Measurements from ENCODE around the gene CHMP1A.

CHMP1A gene

DNA sequence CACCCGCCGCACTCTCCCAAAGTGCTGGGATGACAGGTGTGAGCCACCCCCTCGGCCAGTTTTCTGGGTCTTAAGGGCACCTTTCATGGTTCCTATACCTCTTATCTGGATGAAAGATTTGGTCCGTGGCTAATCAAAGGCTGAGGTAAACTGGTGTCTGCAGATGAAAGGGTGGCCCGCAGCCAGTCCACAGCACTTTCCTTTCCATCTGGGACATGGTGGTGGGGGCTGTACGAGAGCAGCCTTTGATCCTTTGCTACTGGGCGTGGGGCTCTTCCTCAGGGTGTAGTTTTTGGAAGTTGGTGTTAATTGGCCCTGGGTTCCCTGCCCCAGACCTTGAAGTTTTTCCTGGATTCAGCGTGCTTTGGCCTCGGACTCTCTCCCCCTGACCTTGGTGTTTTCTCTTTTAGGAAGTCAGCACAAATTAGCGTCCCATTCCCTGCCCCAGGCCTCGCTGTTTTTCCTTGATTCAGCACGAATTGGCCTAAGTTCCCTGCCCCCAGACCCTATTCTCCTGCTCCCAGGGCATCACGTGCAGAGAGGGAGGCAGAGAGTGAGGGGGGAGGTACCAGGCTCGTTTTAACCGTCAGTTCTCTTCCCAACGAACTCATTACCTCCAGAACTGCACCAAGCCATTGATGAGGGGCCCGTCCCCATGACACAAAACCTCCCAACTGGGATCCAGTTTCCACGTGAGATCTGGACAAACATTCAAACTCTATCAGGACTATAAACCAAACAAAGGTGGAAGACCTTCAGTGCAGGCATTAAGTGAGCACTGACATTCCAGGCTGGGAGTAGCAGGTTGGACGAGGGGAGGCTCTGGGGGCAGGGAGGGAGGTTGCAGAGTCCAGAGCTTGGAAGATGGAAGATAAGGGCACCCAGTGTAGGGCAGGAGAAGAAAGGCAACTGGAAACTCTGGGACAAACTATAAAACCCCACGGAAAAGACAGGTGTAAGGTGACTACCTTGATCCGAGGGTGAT lies 32.4 kb downstream of the CHMP1A start:
- DNase-seq (ENCODE audit: low read depth, low spot score): no peak

DNA sequence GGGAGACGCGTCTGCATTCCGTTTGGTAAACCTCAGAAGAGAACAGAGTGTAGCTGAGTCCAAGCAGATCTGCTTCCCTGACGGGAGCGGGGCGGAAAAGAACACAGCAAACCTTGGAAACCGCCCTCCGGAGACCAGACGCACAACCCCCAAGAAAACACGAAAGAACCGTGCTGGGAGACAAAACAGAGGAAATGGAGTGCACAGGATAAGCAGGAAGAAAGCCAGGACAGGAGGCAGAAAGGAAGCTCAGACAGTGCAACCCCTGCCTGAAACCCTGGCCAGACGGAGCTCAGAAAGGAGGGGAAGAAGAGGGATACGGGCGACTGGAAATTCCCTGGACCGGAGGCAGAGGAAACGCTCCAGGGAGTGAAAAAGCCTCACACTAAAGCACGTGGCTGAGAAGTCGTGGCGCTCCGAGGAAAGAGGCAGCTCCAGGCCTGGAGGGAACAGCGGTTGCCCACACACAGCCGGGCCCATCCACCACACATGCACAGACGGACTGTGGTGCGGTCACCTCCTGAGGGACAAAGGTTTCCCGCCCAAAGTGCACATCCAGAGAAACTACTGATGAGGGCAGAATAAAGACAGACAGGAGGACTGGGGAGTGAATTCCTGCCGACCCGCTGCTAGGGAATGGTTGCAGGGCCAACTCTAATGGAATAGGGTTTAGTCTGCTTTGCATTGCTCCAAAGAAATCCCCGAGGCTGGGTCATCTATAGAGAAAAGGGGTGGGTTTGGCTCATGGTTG lies 33.8 kb downstream of the CHMP1A start:
- DNase-seq (ENCODE audit: low read depth, low spot score): no peak

DNA sequence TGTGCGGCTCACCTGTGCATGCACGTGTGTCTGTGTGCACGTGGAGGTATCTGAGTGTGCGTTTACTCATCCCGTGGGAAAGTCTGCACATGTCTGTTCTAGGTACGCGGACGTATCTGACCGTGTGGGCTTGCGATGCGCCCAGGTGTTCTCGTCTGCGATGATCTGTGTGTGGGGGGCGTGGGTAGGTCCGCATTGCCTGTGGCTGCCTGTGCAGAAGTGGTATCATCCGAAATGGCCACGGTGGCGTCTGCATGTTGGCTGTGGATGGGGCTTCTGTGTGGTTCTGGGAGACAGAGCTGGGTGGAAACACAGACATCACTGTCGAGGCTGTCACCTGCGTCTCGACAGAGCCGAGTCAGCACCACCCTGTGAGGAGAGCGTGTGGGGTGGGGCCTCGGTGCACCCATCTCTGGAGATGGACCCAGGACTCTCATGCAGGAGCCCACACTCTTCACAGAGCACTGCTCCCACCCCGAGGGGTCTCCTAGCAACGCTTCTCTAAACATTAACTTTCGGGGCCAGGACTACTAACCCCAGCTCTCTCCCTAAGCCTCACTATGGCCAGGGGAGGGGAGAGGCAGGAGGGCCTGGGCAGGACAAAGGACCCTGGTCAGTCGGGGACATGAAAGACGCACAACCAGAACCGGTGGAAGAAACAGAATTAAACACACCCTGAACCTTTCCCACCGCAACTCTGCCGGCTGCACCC lies 35.7 kb downstream of the CHMP1A start:
- DNase-seq (ENCODE audit: low read depth, low spot score): no peak

DNA sequence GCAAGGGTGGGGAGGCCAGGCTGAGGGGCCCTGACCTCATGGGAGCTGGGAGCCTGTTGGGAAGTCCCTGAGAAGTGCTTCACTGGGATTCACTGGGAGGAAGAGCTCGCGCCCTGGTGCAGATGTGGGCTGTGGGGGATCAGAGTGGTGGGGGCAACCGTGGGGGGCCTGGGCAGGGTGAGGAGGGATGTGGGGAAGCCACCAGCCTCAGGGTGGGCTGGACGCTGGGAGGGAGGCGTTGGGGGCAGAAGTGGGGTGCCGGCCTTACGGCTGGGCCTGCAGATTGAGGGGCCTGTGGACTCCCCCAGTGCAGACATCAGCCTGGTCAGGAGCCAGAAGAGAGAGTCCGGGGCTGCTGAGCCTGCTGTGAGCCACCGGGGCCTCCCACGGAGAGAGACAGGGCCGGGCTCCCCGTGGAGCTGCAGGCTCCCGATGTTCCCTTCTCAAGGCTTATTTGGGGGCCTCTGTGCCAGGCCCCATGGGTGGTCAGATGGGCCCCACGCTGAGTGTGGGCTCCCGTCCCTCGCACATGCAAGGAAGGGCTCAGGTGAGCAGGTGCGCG lies 36.3 kb downstream of the CHMP1A start:
- no peak for DNase-seq (ENCODE audit: low read depth, low spot score)

DNA sequence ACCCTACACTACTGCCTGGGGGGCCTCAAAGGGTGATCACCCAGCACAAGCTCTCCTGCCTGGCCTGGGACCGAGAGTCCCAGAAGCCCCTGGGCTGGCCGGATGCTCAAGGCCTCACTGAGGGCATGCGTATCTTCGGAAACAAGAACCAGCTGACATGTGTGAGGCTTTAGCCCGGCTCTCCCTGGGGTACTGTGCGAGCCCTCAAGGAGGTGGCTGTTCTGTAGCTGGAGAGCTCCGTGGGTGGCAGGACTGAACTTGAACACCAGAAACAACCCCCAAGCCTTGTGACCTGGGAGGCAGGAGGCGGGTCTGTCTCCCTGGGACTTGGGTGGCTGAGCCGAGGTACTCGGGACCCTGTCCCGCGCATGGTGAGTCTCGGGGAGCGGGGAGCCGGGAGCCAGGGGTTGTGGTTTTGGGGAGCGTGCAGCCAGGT lies 37.1 kb downstream of the CHMP1A start:
- no peak for DNase-seq (ENCODE audit: low read depth, low spot score)

DNA sequence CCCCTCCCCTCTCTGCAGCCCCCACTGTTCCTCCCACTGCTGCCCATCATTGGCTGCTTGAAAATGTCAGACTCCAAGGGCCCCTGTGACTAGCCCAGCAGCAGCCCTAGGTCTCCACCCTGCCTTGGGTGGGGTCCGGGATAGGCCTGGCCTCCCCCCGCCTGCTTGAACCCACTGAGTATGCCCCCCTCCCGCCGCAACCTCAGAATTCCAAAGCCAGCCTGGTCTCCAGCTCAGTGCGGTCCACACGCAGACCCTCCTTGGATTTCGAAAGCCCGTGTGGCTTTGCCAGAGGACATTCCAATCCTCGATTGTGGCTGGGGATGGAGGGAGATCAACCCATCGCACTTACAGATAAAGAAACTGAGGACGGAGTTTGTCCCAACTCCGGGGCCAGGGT lies 37.7 kb downstream of the CHMP1A start:
- DNase-seq (ENCODE audit: low read depth, low spot score): no peak

DNA sequence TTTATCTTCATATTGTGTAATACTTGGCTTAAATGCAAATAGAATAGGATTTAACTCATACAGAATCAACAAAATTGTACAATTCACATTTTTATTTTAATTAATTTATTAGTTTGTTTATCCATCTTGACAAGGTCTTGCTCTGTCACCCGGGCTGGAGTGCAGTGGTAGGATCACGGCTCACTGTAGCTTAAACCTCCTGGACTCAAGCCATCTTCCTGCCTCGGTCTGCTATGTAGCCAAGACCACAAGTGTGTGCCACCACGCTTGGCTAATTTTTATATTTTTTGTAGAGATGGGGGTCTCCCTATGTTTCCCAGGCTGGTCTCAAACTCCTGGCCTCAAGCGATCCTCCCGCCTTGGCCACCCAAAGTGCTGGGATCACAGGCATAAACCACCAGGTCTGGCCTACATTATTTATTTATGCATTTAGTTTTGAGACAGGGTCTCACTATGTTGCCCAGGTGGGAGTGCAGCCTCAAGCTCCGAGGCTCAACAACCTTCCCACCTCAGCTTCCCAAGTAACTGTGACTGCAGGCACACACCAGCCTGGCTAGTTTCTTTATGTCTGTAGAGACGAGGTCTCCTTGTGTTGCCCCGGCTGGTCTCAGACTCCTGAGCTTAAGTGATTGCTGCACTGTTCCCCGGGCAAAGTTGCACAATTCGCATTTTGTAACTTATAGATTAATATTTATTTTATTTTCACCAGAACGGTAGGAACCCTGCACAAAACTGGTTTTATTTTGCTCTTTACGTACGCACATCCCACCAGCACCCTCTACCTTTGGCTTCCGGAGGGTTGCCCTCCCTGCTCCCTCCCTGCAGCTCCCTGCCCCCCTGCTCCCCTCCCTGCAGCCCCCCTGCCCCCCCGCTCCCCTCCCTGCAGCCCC lies 39.2 kb downstream of the CHMP1A start:
- no peak for DNase-seq (ENCODE audit: low read depth, low spot score)

DNA sequence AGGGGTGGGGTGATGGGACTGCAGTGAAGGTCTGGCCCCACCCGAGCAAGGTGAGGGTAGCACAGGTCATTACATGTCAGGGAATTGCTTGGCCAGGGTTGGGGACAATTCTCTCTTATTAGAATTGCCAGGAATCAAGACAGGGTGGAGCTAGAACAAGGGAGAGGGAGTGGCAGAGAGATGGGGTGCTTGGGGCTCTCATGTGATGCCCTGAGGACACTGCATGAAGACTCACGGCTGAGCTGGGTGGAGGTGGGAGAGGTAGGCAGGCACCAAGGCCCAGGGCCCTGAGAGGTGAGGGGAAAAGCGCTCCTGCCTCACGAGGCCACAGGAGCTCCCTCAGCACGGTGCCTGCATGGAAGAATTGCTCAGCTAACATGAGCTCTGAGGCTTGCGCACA lies 40.5 kb downstream of the CHMP1A start:
- DNase-seq (ENCODE audit: low read depth, low spot score): no peak

DNA sequence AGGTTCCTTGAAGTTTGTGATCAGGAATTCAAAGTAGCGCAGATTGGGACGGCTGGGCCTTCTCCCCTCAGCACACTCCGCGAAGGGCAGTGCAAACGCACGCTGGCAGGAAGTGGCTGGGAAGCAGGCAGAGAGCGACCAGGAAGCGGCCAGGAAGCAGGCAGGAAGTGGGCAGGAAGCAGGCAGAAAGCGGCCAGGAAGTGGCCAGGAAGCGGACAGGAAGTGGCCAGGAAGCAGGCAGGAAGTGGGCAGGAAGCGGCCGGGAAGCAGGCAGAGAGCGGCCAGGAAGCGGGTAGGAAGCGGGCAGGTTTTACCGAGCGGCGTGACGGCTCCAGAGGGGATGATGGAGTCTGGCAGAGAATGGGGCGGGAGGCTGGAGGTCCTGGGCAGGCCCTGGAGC lies 40.9 kb downstream of the CHMP1A start:
- no peak for DNase-seq (ENCODE audit: low read depth, low spot score)

DNA sequence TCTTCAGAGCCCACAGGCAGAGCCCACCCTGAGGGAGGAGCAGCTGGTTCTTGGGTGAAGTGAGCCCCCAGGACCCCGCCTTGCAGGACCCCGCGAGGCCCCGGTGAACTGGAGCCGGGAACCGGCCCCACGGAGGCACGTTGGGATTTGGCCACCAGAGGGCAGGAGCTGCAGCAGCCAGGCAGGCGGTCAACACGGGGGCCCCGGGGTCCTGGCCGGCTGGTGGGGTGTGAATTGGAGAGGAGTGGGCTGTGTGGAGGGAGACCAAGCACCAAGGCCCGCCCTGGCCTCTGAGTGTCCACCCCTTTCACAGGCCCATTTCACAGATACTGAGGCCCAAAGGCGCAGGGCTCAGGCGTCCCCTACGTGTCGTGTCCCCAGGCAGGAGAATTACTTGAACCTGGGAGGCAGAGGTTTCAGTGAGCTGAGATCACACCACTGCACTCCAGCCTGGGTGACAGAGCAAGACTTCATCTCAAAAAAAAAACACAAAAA lies 41.9 kb downstream of the CHMP1A start:
- no peak for DNase-seq (ENCODE audit: low read depth, low spot score)

DNA sequence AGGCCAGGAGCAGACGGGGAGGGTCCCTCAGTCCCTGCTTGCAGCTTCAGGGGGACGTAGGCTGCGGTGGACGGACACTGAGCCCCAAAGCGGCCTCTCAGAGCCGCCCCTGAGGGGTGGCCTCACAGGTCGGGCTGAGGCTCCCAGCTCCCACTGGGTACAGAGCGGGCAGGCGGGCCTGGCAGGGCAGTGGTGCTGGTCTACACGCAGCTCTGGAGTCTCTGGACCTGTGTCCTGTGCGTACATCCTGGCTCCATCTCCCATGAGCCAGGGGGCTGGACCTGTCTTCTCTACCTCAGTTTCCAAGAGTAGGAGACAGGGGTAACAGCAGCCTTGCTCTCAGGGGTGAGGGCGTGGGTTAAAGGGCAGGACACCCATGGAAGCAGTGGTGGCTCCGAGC lies 42.3 kb downstream of the CHMP1A start:
- no peak for DNase-seq (ENCODE audit: low read depth, low spot score)

DNA sequence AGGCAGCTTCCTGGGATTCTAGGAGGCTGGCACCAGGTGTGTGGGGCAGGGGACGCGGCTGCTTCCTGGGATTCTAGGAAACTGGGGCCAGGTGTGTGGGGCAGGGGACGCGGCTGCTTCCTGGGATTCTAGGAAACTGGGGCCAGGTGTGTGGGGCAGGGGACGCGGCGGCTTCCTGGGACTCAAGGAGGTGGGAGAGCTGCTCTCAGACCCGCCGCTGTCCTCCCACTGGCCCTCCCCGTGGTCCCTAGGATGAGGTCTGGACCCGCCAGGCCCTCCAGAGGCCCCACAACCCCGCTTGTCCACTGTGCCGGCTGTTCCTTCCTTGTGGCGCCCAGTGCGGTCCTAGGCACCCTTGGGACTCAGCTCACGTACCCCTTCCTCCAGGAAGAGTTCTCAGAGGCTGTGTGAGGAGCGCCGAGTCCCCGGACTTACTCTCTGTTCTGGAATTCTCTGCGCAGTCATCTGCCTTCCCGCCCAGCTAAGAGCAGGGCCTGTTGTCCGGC lies 43.5 kb downstream of the CHMP1A start:
- DNase-seq (ENCODE audit: low read depth, low spot score): no peak

DNA sequence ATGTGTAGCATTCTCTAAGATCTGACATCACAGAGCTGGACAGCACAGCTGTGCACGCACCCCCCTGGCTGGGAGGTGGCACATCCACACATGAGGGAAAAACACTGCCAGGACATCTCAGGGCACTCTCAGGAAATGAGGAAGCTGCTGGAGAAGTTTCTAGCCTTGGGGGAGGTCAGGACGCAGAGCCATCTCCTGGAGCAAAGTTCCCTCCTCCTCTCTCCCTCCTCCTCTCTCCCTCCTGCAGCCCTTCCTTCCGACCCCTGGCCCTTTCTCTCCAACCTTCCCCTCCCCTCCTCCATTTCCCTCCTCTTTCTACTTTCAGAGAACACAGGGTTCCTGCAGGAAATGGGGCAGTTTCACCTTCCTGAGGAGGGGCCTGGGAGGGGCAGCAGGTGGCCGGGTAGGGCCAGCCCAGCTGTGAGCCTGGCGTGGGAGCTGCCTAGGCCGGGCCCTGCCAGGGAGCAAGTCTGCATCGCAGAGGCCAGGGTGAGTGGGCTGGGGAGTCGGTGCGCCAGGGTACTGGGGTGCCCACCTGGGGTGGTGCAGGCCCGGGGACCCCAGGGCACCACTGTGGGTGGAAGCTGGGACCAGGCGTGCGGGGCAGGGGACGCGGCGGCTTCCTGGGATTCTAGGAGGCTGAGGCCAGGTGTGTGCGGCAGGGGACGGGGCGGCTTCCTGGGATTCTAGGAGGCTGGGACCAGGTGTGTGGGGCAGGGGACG lies 44.1 kb downstream of the CHMP1A start, which contains the start of gene DPEP1:
Gene DPEP1 (plus strand): TSS at position 412 of the 723 bp plus-strand sequence. CDS start 16,769 bp downstream, outside the sequence.
- DNase-seq (ENCODE audit: low read depth, low spot score): no peak

DNA sequence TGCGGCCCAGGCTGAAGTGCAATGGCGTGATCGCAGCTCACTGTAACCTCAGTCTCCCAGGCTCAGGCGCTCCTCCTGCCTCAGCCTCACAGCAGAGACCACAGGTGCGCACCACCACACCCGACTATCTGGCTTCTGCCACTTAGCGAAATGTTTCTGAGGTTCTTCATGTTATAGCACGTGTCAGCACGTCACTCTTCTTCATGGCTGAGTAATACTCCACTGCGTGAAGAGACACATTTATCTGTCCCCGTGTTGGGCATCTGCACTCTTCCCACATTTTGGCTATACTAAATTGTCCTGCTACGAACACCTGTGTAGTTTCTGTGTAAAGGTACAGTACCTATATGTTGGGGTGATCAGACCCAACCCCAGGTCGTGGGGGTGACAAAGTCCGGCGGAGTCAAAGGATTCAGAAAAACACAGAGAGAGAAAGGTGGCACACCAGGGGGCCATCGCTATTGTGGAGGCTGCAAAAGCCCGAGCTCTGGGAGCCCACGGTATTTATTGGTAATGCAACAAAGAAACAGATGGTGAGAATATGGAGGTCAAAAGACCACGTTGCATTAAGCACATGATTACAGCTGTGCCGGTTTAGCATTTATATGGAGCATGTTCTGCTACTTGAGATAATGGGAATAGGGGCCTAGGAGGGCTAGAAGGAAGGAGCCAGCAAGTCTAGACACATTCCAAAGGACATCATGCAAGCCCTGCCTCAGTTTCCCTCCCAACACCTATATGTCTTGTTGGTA lies 44.9 kb downstream of the CHMP1A start:
- no peak for DNase-seq (ENCODE audit: low read depth, low spot score)

DNA sequence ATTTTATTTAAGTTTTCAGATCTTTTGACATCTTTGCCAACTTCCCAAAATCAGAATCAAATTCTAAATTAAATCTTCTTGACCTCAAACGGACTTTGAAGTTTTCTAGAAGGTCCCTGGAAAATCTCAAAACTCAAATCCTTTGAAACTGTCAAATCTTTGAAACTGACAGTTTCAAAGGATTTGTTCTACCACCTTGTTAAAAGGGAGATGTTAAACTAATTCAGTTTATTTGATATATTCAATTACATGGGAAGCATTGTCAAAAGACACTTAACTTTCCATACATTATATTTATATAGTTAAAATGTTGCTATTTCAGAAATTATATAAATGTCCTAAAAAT lies 47.4 kb downstream of the CHMP1A start:
- no peak for DNase-seq (ENCODE audit: low read depth, low spot score)

DNA sequence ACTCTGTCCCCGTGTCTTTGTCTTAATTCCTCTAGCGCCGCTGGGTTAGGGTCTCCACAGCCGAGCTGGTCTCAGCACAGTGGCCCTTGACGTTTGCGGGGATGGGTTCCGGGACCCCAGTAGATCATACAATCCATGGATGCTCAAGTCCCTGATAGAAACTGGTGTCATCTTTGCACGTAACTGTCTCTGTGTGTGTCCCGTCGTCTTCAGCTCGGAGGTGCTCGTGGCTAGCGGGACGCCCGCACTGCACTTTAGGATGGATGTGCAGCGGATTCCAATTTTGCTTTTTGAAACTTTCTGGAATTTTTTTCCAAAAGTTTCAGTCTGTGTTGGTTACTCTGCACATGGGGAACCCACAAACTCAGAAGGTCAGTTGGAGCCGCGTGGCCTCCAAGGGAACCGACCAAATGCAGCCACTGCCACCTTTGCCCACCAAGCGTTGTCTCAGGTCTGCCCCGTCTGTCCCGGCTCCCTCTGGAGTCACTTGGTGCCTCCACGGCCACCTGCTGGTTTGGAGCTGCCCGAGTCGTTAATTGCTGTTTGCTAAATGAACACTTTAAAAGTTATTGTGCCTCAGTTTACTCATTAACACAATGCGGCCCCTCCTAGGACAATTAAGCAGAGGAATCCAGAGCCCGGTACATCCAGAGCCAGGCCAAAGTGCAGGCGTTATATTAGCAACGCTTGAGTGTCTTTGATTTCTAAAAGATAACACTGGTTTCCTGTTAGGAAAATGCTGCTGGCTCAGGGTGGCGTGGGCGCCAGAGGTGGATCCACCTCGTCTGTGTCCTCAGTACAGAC lies 49.4 kb downstream of the CHMP1A start:
- no peak for DNase-seq (ENCODE audit: low read depth, low spot score)

DNA sequence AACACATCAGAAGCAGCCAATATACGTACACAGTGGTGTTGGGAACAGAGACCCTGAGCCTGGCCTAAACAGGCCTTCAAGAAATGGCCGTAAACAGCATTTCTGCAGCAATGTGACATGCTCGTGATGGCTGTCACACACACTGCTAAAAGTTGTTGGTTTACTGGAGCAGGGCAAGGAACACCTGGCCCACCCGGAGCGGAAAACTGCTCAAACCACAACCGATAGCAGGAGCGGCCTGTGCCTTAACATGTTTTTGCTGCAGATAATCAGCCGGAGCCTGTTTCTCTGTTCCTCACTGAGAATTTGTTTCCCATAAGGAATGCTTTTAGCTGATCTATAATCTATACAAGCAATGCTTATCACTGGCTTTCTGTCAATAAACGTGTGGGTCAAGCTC lies 50.1 kb downstream of the CHMP1A start:
- no peak for DNase-seq (ENCODE audit: low read depth, low spot score)

DNA sequence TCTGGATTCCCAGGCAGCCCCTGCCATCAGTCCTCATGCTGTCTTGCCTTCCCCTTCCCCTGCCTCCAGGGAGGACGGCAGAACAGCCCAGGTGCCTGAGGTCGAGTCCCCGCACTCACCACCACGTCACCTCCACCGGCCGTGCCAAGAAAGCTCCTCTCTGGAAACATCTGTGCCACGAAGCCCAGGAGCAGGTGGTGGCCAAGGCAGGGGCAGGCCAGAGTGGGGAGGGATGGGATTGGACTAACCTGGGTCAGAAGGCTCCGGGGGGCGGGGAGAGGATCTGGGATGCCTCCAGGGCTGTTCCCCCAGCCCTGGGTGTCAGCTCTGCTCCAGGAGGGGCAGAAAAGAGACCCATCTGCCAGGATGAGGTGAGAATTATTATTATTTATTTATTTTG lies 51.5 kb downstream of the CHMP1A start:
- DNase-seq (ENCODE audit: low read depth, low spot score): no peak
